HG03460 (cell line): ENCODE measurements around the gene TNNI3K.

ENCODE experiments used
- ATAC-seq: cut with Tn5 transposase; IDR thresholded peaks from one replicate; pipeline ENCODE4 v1.9.1; 2021; ENCODE audit not compliant: unreplicated experiment

TNNI3K gene

DNA sequence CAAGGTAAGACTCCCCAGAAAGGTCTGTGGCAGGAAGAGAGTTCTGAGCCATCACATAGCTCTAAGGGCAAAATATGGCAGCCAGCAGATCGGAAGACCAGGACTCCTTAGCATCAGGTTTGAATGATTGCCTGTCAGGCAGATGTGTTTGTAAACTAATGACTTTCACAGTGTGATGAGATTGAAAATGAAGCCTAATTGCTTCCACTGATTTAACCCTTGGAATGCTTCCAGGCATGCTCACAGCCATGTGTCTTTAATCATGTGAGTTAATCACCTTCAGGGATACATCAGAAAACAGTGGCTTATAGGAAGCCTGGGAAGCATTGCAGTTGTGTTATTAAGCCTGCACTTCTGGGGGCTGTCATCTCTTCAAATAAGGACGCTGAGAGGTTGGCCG lies 194.4 kb downstream of the TNNI3K start:
- no peak for ATAC-seq

DNA sequence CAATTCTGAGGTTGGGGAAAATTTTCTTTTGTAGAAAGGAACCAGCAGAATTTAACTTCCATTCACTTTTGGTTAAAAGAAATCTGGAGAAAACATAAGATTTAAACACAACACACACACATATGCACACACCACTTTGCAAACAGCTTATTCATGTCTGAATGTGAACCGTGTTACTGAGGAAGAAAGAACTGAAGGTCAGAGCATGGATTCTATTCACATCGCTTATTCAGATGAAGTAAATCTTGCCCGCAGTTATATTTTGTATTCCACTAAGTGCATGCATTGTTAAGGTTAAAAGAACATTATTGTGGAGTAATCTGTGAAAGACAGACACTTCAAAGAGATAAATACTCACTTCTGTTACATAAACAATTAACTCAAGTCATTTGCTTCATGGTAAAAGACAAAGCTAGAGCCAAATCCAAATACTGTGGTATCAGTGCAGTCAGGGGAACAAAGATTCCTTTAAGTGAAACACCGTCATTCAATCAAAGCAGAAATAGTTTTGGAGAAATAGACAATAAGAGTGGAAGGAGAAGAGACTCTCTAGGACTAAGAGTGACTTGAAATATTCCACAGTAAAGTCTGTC lies 195.3 kb downstream of the TNNI3K start:
- ATAC-seq = no peak

DNA sequence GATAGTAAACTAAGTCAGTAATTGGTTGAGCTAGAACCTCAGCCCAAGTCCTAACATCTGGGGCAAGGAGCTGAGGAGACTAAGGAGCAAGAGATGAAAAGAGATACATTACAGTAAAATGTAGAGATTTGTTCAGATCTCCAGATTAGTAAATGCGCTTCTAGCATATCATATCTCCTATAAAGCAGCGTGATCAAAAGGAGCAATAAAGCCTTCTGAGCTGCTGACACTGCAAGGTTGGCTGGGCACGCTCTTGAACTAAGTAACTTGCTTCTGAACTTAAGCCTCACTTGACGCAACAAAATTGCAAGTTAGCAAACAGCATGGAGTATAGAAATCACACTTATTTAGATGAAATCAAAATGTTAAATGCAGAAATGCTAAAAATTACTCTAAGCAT lies 196.3 kb downstream of the TNNI3K start:
- ATAC-seq = no peak

DNA sequence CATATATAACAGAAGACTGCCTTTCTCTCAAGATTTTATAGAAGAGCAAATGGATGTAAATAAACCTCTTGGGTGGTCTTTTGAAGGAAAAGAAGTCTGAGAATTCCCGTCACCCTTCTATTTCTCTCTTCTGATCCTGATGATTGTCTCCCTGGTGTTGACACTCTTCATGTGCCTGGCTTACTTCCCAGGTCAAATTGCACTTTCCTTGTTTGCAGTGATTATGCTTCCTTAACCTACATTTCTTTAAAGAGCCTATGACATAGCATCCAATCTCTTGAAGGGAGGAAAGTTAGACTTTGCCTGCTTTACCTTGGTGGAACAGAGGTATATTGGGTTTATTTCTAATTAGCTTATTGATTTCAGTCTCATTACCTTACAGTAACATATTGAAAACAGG lies 197.1 kb downstream of the TNNI3K start:
- ATAC-seq = no peak

DNA sequence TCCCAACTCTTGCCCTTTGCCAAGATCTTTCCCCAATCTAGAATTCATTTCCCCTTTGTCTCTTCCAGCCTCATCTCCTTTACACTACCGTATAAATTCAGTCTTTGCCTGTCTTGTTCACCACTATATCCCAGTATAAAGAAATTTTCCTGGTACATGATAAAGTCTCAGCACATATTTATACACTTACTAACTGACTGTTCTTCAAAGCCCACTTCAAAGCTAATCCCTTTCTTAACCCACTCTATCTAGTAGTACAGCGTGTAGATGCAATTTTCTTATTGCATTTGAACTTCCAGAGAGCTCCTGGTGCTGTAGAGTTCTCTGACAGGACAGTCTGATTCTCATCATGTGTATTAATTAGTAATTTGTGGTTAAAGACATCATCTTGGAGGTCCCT lies 199.1 kb downstream of the TNNI3K start:
- no peak for ATAC-seq

DNA sequence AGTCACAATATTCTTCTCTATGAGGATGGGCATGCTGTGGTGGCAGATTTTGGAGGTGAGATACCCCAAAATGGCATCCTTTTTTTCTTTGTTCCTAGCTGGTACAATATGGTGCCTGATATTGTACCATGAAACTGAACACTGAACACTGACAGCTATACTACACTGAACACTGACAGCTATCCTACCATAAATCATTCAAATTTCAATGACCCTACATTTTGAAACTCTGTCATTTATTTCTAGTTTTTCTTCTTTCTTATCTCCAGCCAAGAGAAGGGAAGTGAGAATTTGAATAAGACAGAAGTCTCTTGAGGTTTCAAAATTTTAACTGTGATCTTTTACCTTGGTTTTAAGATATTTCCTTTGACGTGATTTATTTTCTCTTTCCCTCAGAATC lies 200.9 kb downstream of the TNNI3K start:
- no peak for ATAC-seq

DNA sequence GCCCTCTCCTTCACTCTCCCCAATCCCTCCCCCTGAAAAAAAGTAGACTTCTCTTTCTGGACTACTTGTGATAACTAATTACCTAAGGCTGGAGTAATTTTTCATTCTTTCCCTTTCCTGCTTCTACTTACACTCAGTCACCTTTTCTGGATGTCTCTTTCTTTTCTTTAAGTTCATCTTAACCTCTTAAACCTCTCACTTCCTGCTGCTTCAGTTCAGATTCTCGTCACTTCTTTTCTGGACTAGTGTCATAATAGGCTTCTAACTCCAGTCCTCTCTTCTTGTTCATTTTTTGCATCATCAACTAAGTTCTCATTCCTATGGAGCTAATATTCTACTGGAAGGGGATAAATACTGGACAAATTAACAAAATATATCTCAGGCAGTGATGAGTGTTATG lies 201.8 kb downstream of the TNNI3K start:
- ATAC-seq = no peak

DNA sequence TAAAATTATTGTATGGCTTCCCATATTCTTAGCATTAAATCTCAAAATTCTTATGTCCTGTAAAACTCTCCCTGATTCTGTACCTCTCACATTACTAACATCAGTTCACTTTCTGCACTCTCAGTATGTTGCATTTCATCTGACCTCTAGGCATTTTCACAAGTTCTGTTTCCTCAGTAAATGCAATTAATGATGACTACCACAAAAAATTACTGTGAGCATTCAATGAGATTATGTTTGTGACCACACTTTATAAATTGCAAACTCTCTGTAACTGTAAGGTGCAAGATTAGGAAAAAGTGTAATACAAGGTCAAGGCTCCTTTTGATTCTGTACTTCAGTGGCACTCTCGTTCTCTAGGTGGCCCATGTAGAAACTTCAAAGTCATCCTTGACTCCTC lies 216.8 kb downstream of the TNNI3K start:
- ATAC-seq = no peak

DNA sequence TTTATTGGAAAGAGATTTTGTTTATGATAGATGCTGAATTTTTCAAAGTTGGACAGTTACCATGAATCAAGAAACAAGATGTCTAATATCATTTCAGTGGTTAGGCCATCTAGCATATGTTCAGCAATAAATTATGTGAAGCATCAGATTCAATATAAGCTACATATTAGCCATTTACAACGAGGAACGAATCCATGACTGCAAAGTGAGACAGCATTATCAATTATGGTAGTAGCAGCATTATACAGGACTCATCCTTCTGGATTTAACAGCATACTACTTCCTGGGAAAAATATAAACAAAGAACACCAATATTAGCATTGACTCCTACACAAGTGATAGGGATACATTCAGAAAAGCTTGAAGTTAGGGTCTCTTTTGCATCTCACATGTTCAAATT lies 218.1 kb downstream of the TNNI3K start:
- no peak for ATAC-seq

DNA sequence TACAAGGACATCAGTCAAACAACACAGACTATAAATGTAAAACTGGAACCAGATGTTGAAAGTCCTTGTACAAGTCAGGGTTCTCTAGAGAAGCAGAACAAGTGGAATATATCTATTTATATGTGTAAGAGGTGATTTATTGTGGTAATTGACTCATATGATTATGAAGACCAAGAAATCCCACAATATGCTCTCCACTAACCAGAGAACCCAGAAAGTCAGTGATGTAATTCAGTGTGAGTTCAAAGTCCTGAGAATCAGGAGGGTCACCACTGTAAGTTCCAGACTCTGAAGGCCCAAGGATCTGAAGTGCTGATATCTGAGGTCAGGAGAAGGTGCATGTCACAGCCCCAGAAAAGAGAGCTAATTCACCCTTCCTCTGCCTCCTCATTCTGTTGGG lies 220.2 kb downstream of the TNNI3K start:
- no peak for ATAC-seq

DNA sequence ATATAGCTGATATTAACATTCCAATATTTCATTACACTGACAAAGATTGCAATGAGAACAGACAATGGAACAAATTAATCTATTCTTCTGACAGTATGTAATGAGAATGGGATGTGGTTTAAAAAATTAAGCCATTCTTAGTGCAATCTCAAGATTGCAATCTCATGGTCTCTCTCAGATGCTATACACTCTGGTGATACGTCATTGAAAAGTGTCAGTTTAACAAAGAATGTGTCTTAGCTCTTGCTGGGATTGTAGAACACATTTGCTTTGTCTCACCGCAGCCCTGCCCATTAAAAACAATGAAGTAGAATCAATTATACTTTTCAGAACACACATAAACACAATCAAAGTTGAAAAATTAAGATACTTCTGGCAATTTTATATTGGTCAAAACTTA lies 222.1 kb downstream of the TNNI3K start:
- no peak for ATAC-seq

DNA sequence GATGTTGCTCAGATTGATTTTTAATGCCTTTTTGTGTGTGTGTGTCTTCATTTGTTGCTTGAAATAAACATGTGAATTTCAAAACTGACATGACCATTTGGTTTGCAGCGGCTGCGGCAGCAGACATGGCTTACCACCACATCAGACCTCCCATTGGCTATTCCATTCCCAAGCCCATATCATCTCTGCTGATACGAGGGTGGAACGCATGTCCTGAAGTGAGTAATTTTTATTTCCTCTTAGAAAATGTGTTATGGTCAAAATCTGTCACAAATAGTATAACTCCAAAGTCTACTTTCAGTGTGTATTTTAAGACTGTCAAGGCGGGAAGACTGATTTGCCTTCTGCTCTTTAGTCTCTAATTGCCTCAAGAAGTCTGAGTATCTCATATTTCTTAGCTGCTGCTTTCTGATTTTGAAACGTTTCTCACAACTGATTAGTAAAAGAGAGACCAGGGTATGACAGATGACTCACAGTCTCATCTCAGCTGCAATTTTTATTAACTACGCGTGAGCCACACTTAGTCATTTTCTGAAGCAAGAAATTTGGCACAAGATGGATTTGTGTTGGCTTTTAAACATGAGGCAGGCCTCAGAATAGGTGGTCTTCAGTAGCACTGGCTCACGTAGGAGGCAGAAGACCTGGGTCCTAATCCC lies 228.3 kb downstream of the TNNI3K start:
- peak; percentile 58 for ATAC-seq

DNA sequence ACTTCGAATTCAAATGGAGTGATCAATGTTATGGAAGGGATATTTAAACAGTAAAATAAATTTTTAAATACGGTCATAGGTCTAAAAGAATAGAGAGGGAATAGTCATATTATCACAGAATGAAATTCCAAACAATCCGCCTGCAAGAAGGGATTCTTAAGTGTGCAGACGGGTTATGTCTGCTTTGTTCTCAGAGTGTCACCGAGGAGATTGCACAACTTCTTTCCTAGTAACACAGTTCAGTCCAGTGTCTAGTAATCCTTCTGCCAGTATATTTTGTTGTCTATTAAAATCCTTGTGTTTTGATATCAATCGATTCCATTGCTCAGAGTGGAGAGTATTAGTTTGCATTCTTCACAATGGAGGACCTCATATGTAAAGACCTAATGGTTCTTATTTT lies 228.8 kb downstream of the TNNI3K start:
- ATAC-seq = no peak

DNA sequence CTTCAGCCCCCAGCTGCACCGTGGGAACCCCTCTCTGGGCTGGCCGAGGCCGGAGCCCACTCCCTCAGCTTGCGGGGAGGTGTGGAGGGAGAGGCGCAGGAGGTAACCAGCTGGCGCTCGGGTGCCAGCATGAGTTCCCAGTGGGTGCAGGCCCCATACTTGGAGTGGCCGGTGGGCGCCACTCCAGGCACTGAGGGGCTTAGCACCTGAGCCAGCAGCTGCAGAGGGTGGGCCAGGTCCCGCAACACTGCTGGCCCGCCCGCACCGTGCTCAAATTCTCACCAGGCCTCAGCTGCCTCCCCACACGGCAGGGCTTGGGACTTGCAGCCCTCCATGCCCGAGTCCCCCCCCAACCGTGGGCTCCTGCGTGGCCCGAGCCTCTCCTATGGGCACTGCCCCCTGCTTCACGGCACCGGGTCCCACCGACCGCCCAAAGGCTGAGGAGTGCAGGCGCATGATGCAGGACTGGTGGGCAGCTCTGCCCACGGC lies 230.1 kb downstream of the TNNI3K start:
- no peak for ATAC-seq

DNA sequence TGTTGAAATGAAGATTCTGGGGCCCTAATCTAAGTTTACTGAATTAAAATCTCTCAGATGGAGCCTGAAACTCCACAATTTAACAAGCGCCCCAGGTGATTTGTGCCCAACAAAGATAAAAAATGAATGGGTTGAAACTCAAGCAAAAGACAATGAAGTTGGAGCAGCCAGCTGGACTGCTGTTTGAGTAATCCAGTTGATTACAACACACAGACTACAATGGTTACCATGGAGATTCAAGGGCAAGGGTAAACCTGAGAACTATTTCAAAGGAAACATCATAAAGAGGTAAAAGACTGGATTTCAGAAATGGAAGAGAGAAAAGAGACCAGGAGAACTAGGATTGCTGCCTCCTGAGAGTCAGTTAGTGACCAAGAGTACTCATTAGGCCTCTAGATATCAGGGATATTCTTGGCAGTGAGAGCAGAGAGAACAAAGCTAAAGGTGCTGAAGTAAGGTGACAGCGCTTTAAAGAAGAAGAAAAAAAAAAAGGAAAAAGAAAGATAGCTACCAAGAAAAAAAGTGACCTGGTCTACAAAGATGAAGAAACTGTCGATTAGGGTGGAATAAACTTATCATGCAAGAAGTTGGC lies 232.7 kb downstream of the TNNI3K start:
- no peak for ATAC-seq

DNA sequence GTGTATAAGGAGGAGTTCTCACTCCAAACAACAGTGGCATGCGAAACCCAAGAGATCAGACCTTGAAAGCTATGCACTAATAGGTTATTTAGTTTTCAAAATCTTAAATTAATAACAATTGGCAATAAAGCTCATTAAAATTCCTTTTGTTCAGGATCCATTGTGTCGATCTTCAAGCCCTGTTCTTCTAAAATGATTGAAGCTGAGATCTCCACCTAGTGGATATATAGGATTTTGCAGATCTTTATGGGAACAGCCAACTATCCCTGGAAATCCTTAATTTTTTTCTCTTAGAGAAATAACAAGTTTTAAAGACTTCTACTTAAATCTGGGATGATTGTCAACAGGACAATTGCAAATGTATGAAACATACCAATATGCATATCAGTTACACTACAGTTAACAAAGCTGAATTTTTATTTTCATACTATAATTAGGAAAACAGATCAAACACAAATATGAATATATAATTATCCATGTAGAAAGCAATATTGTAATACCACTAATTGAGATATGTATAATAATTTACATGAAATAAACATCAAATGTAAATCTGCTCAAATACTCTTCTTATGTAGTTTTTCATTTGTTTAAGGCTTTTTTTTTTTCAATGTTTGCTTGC lies 233.9 kb downstream of the TNNI3K start:
- ATAC-seq = no peak

DNA sequence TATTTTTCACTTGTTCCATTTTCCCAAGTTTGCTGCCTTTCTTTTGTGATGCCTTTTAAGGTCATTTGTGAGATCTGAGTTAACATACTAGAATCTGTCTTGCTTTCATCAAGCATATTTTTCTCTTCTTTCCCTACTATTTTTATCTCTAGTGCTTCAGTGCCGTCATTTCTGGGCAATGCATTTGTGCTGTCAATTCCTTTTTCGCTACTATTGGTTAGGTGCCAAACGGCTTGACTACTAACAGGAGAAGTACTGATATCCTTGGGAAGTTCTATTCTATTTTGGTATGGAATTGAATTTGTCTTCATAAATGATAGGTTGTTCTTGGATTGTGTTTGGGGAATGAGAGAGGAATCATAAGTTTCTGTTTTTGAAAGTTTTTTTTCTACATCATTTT lies 235.1 kb downstream of the TNNI3K start:
- ATAC-seq = no peak

DNA sequence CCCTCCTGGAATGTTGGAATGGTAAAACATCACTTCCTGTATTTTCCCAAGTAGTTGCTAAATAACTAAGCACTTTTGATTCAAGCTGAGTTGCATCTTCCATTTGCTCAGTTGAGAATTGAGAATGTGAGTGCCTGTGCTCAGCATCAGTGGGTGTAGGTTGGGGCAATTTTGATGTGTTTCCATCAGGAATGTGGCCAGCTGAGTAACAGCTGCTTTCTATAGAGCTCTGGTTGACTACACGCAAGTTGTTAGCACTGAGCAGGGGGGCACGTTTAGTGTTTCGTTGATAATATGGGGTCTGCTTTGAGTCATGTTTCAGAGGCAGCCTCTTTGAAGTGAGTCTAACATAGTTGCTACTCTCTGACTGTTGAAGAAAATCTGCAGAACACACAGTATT lies 235.7 kb downstream of the TNNI3K start:
- ATAC-seq = no peak

DNA sequence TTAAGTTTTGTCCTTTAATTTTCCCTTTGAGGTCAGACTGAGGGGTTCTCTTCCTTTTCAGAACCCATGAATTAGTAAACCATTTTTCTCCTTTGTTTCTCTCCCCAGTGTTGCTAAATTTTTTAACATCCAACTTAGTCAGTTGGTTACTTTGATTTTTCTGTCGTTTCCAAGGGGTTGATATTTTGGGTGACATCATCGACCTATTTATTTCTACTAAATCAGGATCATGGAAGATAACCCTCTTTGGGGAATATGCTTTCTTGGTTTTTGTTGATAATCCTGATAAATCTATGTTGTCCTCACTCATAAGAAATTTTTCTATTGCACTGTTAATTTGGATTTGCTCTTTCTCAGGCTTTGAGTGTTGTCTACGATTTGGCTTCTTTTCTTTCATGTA lies 236.3 kb downstream of the TNNI3K start:
- no peak for ATAC-seq

DNA sequence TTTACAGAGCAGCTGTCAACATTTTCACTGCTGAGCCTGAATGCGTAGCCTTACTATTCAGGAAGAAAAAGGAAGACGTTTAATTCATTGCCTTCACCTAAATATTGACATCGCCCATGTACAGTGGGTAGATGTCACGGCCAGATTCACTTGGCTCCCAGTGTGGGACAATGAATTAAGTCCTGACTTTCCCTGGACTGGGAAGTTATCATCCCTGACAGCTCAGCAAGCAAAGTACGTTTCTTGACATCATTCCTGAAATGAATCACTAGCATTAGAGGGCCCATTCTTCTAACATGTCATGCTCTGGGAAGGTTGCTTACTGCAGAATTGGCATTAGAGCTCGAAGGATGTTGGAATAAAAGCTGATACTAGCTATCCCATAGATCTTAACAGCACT lies 239.4 kb downstream of the TNNI3K start:
- no peak for ATAC-seq

DNA sequence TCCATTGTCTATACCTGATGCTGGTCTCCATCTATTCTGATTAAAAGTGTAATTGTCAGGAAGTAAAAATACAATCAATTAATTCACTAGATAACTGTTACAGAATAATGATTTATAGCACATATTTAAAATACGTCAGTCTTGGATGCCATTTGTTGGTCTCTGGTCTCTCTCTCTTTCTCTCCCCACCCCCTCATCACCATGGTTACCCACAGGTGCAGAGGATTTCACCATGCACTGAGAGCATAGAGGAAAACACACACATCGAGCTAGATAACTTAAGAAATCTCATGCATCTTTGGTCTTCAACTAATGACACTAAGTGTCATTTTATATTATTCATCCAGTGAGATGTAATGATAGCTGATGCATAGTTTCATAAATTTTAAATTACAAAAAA lies 243.8 kb downstream of the TNNI3K start:
- no peak for ATAC-seq

DNA sequence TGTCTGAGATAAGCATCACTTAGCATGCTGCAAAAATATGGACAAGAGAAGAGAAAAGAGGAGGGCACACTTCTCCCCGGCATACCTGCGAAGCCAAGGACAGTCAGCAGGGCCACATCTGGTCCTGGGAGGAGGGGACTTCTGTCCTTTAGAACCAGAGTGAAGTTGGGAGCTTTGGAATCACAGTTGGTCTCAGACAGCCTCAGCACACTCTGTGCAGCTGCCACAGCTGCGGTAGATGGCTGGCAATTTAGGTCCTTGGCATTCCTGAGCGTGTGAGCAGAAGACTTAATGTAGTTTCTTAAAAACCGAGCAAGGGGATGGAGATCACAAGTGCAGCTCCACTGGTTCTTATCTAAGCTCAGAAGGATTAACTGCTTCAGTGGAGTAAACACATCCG lies 244.9 kb downstream of the TNNI3K start:
- ATAC-seq = no peak
